Inferior parietal cortex (tissue), 1 donor: ENCODE results near the gene LCN15.

Experiments
- DNase-seq: peaks from one replicate; pipeline ENCODE4 v3.0.0-alpha.2; 2016; ENCODE audit errors: extremely low spot score

The LCN15 gene

DNA sequence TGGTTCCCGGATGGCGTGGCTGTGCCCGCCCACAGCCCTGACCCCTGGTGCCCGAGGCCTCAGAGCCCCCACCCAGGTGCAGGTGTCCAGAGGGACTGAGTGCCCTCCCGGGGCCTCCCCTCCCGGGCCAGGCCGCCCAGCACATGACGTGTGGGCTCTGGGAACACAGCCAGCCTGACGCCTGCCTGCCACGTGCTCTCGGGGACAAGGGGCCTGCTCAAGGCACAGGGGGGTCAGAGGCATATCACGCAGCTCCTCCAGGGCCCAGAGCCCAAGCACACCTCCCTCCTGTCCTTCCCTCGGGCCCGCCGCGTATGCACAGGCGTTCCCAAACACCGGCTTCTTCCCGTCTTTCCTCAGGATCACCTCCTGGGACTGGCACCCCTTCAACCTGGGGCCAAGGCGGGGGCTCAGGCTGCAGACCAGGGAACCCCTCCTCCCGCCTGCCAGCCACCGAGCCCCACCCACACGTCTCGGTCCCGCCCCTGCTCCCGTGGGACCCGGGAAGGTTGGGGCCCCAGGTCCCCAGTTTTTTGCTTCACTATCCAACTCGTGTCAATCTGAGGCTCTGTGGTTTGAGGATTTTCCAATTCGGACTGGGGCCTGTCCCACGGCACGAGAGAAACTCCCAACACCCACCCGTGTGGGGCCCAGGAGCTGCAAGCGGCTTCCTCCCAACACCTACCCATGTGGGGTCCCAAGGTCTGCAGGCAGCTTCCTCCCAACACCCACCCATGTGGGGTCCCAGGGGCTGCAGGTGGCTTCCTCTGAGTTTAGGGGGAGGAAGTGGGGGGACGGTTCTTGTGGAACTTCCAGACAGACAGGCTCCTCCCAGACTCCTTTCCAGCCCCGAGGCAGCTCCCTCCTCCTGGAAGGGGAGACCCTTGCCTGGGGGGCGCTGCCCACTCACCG is 23.1 kb downstream of the LCN15 start:
- DNase-seq, result no peak

GRCh38 chr9:136740491-136740890 is 23.8 kb downstream of the LCN15 start:
- DNase-seq, result no peak

DNA sequence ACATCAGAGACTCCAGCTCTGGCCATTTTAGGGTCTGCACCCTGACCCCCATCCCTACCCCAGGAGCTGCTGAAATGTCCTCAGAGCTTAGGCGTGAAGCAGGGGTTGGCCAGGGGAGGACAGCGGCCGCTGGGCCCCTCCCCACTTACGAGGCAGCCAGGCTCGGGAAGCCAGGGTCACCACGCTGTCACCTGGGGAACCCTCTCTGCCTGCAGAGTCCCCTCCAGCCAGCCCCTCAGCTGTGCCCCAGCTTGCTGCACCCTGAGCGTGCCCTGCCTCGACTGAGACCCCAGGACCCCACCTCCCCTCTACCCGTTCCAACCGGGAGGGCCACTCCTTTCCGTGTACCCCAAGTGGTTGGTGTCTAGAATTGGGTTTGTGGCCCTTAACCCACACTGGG is 24.2 kb downstream of the LCN15 start:
- DNase-seq, result no peak

DNA sequence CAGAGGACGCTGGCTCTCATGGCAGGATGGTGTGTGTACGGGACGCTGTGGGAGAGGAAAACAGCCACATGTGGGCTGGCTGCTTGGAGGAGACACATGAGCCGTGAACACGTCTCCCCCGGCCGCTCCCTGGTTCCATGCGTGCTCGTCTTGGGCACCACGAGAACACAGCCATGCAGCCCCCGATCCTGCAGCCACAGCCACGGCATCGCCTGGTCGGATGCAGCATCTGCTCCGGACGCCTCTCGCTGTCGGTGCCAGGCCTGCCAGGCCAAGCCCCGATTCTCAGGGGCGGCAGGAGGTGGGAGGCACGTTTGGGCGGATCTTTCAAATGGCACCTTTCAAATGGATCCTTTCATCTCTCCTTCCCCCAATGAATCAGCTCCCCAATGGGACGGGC is 24.8 kb downstream of the LCN15 start:
- no peak for DNase-seq

DNA sequence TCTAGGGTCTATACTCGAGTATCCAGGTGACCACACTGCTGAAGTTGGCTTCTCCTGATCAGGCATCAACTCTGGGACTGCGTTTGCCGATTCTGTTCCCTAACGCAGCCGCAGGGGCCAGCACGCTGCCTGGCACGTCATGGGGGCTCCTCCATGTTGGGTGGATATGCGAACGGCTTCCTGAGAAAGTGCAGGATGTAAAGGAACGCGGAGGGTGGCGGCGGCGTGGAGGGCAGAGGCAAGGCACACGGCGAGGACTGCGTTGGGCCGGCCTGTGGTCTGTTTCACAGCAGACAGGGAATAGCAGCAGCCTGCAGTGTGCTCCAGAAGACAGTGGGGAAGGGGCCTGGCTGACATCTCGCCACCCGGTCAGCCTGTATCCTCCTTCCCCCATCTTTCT is 25.4 kb downstream of the LCN15 start:
- DNase-seq, result no peak

GRCh38 chr9:136735812-136736480 is 28.4 kb downstream of the LCN15 start:
- DNase-seq, result no peak

GRCh38 chr9:136734837-136735496 is 29.4 kb downstream of the LCN15 start:
- no peak for DNase-seq

- no peak for DNase-seq
Measured at GRCh38 chr9:136733611-136734010, 30.7 kb downstream of the LCN15 start.

- DNase-seq, result no peak
Measured at GRCh38 chr9:136732444-136733178, 31.7 kb downstream of the LCN15 start.

- DNase-seq, result no peak
Measured at GRCh38 chr9:136729926-136730325, 34.4 kb downstream of the LCN15 start.

DNA sequence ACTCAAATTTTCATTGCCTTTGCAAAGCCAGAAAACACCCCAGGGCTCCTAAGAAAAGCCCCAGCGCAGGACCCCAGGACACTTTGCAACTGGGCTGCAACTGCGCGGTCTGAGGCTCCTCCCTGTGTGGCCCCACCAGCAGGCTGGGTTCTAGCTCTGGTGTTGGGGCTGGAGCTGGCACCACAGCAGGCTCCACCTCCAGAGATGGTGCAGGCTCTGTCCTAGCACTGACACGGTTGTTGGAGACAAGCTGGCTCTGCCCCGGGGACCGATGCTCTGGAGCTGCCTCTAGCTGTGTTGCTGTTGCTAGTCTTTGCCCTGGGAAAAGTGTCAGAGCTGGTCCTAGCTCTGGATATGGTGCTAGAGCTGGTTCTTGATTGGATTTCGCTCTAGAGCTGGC is 35.2 kb downstream of the LCN15 start:
- DNase-seq, result no peak

- no peak for DNase-seq
Measured at GRCh38 chr9:136728548-136729123, 35.7 kb downstream of the LCN15 start.

GRCh38 chr9:136728080-136728547 is 36.2 kb downstream of the LCN15 start:
- peak; percentile 83 for DNase-seq

GRCh38 chr9:136726631-136727191 is 37.6 kb downstream of the LCN15 start:
- DNase-seq, result no peak

GRCh38 chr9:136726118-136726517 is 38.2 kb downstream of the LCN15 start:
- no peak for DNase-seq

DNA sequence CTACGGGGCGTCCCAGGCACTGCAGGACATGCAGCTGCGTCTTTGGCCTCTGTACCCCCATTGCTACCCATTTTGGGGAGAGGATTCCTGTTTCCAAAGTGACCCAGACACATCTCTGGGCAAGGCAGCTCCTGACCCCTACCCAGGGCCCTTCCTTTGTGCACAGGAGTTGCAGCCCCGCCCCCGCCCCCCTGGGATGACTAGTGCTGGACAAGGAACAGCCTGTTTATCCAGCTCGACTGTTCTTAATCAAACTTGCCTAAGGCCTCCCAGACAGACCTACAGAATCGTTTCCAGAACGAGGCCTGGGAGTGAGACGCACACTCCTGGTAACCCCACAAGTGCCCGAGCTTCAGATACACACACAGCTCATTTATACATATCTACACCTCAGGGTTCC is 38.7 kb downstream of the LCN15 start:
- DNase-seq, result no peak

- no peak for DNase-seq
Measured at GRCh38 chr9:136724772-136725171, 39.5 kb downstream of the LCN15 start.

- DNase-seq, result no peak
Measured at GRCh38 chr9:136723989-136724388, 40.3 kb downstream of the LCN15 start.

DNA sequence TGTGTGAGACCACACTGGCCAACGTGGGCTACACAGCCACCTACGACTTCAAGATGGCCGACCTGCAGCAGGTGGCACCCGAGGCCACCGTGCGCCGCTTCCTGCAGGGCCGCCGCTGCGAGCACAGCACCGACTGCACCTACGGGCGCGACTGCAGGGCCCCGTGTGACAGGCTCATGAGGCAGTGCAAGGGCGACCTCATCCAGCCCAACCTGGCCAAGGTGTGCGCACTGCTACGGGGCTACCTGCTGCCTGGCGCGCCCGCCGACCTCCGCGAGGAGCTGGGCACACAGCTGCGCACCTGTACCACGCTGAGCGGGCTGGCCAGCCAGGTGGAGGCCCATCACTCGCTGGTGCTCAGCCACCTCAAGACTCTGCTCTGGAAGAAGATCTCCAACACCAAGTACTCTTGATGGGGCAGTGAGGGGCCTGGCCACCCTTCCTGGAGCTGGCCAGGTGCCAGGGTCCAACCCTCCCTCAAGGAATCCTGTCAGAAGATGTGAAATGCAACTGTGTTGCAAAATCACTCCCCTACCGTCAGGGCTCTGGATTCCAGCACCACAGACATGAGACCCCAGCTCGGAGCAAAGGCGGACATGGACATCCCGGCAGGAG is 40.8 kb downstream of the LCN15 start:
- DNase-seq, result no peak

GRCh38 chr9:136722969-136723356 is 41.4 kb downstream of the LCN15 start:
- no peak for DNase-seq
